Measurements from ENCODE around the gene MRPL40. TPM values are rescaled to one million over a fixed set of nuclear protein-coding genes. Genes with fewer than 3 reads are reported as not detected.

MRPL40 gene
- total and polyA plus RNA-seq, 2 donors (not counting 1 experiment from before 2014, with no cell fraction given), result 12.5 to 21.9 TPM

DNA sequence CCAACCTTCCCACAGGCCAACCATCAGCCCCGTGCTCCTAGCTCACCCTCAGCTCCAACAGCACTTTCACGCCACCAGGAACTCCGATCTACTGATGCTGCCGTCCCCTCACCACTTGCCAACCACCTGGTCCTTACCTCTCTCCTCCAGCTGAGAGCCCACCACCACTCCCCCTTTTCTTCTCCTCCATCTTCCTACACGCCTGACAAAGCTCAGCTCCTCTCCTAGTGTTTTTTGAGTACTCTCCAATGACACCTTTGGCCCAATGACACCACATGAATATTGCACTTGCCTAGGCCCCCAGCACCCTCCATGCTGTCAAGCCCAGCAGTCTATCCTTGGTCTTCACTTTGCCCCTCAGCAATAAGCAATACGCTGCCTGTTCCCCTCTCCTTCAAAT, 31.5 kb upstream of the MRPL40 start:
- Histone ChIP-seq H3K4me2 (replicated peaks; ENCODE audit: low read depth, low read length, poor library complexity, severe bottlenecking) (no peak overlapping the region), H3K9ac (ENCODE audit: low read length) (no peak overlapping the region), H4K20me1 (ENCODE audit: control insufficient read depth, insufficient read depth, low read length, poor library complexity, severe bottlenecking) (no peaks in the 10 kb centered on the region), H2AFZ (ENCODE audit: insufficient read depth, low read depth, low read length, poor library complexity, severe bottlenecking) (no peak overlapping the region), H3K9me3 (ENCODE audit: control extremely low read depth in 1 of 3, control insufficient read depth in 2 of 3, insufficient read depth in 1 of 3, low read length in 2 of 3) (no peaks in the 10 kb centered on the region), H3K27me3 (replicated peaks in 1 of 4; ENCODE audit: control extremely low read depth in 1 of 4, control insufficient read depth in 3 of 4, insufficient read depth in 4 of 4, low read length in 3 of 4) (no peaks in the 10 kb centered on the region), H3K27ac (ENCODE audit: low read length in 2 of 2) (no peak overlapping the region), H3K4me1 (ENCODE audit: control insufficient read depth in 2 of 2, insufficient read depth in 2 of 2, low read length in 2 of 2) (peaks cover 6 to 8% of the 10 kb centered on the region in 2 donors), H3K4me3 (ENCODE audit: control extremely low read depth in 1 of 5, extremely low read depth in 1 of 5, insufficient read depth in 1 of 5, low read depth in 2 of 5, low read length in 4 of 5) (no peak overlapping the region), H3K36me3 (replicated peaks in 1 of 2; ENCODE audit: control extremely low read depth in 1 of 2, control insufficient read depth in 1 of 2, extremely low read depth in 1 of 2, insufficient read depth in 2 of 2, low read length in 1 of 2) (peaks cover 0 to 63% of the 10 kb centered on the region in 2 experiments), H3K79me2 (ENCODE audit: control insufficient read depth, insufficient read depth, low read length) (no peaks in the 10 kb centered on the region)
- WGBS (ENCODE audit: insufficient coverage), result 98% methylated on average over 6 of the region's 6 CpGs
- intact Hi-C loops (cut with micrococcal nuclease), result no loop called here
- DNase-seq (no peak), ATAC-seq (ENCODE audit: low read depth) (no peak)
- TF ChIP-seq, protein P1, sequence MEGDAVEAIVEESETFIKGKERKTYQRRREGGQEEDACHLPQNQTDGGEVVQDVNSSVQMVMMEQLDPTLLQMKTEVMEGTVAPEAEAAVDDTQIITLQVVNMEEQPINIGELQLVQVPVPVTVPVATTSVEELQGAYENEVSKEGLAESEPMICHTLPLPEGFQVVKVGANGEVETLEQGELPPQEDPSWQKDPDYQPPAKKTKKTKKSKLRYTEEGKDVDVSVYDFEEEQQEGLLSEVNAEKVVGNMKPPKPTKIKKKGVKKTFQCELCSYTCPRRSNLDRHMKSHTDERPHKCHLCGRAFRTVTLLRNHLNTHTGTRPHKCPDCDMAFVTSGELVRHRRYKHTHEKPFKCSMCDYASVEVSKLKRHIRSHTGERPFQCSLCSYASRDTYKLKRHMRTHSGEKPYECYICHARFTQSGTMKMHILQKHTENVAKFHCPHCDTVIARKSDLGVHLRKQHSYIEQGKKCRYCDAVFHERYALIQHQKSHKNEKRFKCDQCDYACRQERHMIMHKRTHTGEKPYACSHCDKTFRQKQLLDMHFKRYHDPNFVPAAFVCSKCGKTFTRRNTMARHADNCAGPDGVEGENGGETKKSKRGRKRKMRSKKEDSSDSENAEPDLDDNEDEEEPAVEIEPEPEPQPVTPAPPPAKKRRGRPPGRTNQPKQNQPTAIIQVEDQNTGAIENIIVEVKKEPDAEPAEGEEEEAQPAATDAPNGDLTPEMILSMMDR (IDR thresholded peaks at IDR 0.05), result no peak
- no peak for TF ChIP-seq EZH2 (IDR thresholded peaks at IDR 0.05; ENCODE audit: borderline replicate concordance, insufficient read depth, low read depth, low read length, poor library complexity, severe bottlenecking)
- Mint-ChIP-seq H3K9me3 (ENCODE audit: insufficient read depth) (no peaks in the 10 kb centered on the region), H3K27ac (no peak overlapping the region), H3K4me1 (peaks cover 11% of the 10 kb centered on the region), H3K4me3 (no peak overlapping the region), H3K27me3 (no peaks in the 10 kb centered on the region)
- ChIA-PET CTCF (no interaction called here), POLR2A (no interaction called here)

DNA sequence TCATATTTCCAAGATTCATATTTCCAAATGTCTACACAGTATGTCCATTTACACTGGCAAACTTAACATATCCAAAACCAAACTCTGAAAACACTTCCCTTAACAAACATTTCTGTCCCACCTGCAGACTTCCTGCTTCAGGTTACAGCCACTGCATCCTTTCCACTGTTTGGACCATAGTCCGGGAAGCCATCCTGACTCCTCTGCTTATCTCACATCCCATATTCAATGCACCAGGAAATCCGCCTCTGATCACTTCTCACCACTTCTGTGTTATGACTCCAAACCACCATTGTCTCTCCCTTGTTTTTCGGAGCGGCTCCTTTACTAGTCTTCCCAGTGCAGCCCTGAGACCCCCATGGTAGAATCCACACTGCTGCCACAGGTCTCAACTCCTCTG, 30.9 kb upstream of the MRPL40 start:
- WGBS (ENCODE audit: insufficient coverage), result 100% methylated on average over 4 of the region's 4 CpGs
- TF ChIP-seq, protein P1 (IDR thresholded peaks at IDR 0.05), result no peak
- no peak for TF ChIP-seq EZH2 (IDR thresholded peaks at IDR 0.05; ENCODE audit: borderline replicate concordance, insufficient read depth, low read depth, low read length, poor library complexity, severe bottlenecking)
- H3K4me3 ChIP-seq (ENCODE audit: control extremely low read depth in 1 of 5, extremely low read depth in 1 of 5, insufficient read depth in 1 of 5, low read depth in 2 of 5, low read length in 4 of 5), result no peak overlapping the region
- no peak overlapping the region for H3K9ac ChIP-seq (ENCODE audit: low read length)
- ChIA-PET CTCF (no interaction called here), POLR2A (no interaction called here)
- intact Hi-C loops (cut with micrococcal nuclease), result no loop called here
- Mint-ChIP-seq H3K9me3 (ENCODE audit: insufficient read depth) (no peaks in the 10 kb centered on the region), H3K4me1 (peaks cover 11% of the 10 kb centered on the region), H3K27ac (no peak overlapping the region), H3K4me3 (no peak overlapping the region), H3K27me3 (no peaks in the 10 kb centered on the region)
- no peak overlapping the region for H3K27ac ChIP-seq (ENCODE audit: low read length in 2 of 2)
- H3K4me2 ChIP-seq (replicated peaks; ENCODE audit: low read depth, low read length, poor library complexity, severe bottlenecking), result no peak overlapping the region
- no peaks in the 10 kb centered on the region for H3K27me3 ChIP-seq (replicated peaks in 1 of 4; ENCODE audit: control extremely low read depth in 1 of 4, control insufficient read depth in 3 of 4, insufficient read depth in 4 of 4, low read length in 3 of 4)
- DNase-seq (no peak), ATAC-seq (ENCODE audit: low read depth) (no peak)
- H4K20me1 ChIP-seq (ENCODE audit: control insufficient read depth, insufficient read depth, low read length, poor library complexity, severe bottlenecking), result no peaks in the 10 kb centered on the region
- peaks cover 6 to 8% of the 10 kb centered on the region in 2 donors for H3K4me1 ChIP-seq (ENCODE audit: control insufficient read depth in 2 of 2, insufficient read depth in 2 of 2, low read length in 2 of 2)
- H3K36me3 ChIP-seq (replicated peaks in 1 of 2; ENCODE audit: control extremely low read depth in 1 of 2, control insufficient read depth in 1 of 2, extremely low read depth in 1 of 2, insufficient read depth in 2 of 2, low read length in 1 of 2), result peaks cover 0 to 66% of the 10 kb centered on the region in 2 experiments
- no peaks in the 10 kb centered on the region for H3K79me2 ChIP-seq (ENCODE audit: control insufficient read depth, insufficient read depth, low read length)
- no peaks in the 10 kb centered on the region for H3K9me3 ChIP-seq (ENCODE audit: control extremely low read depth in 1 of 3, control insufficient read depth in 2 of 3, insufficient read depth in 1 of 3, low read length in 2 of 3)
- H2AFZ ChIP-seq (ENCODE audit: insufficient read depth, low read depth, low read length, poor library complexity, severe bottlenecking), result no peak overlapping the region
